HG03342 (cell line): Measurements from ENCODE around the gene COL6A3.
"Not testable (repeated sequence)": the region's sequence is repeated elsewhere in the genome, so short reads cannot be mapped to it uniquely, and the experiment has no call there.

Experiments
- ATAC-seq: cut with Tn5 transposase; IDR thresholded peaks from one replicate; pipeline ENCODE4 v1.9.1; 2021; ENCODE audit warnings: mild to moderate bottlenecking, moderate library complexity; ENCODE audit not compliant: unreplicated experiment

COL6A3 gene

GRCh38 chr2:237320801-237321560, 93.0 kb downstream of the COL6A3 start:
- no peak for ATAC-seq

- no peak for ATAC-seq
Observed at GRCh38 chr2:237319887-237320286, 94.1 kb downstream of the COL6A3 start.

GRCh38 chr2:237319086-237319820, 94.7 kb downstream of the COL6A3 start:
- no peak for ATAC-seq

- no peak for ATAC-seq
Observed at GRCh38 chr2:237316339-237316738, 97.6 kb downstream of the COL6A3 start.

- no peak for ATAC-seq
Observed at GRCh38 chr2:237315829-237316225, 98.1 kb downstream of the COL6A3 start.

- no peak for ATAC-seq
Observed at GRCh38 chr2:237315170-237315828, 98.7 kb downstream of the COL6A3 start.

- no peak for ATAC-seq
Observed at GRCh38 chr2:237314681-237315080, 99.3 kb downstream of the COL6A3 start.

- no peak for ATAC-seq
Observed at GRCh38 chr2:237314198-237314597, 99.8 kb downstream of the COL6A3 start.

- ATAC-seq: no peak
Observed at GRCh38 chr2:237312021-237312755, 101.8 kb downstream of the COL6A3 start.

GRCh38 chr2:237310515-237311114, 103.3 kb downstream of the COL6A3 start:
- no peak for ATAC-seq

GRCh38 chr2:237309416-237309815, 104.5 kb downstream of the COL6A3 start:
- ATAC-seq: no peak

- ATAC-seq: no peak
Observed at GRCh38 chr2:237309011-237309410, 105.0 kb downstream of the COL6A3 start.

- no peak for ATAC-seq
Observed at GRCh38 chr2:237307474-237307873, 106.5 kb downstream of the COL6A3 start.

GRCh38 chr2:237306787-237307170, 107.2 kb downstream of the COL6A3 start:
- no peak for ATAC-seq

- no peak for ATAC-seq
Observed at GRCh38 chr2:237306083-237306786, 107.7 kb downstream of the COL6A3 start.

- ATAC-seq: no peak
Observed at GRCh38 chr2:237305579-237305978, 108.4 kb downstream of the COL6A3 start.

- no peak for ATAC-seq
Observed at GRCh38 chr2:237304763-237305514, 109.0 kb downstream of the COL6A3 start.

GRCh38 chr2:237303244-237303643, 110.7 kb downstream of the COL6A3 start:
- not testable (repeated sequence) for ATAC-seq

GRCh38 chr2:237301595-237301994, 112.4 kb downstream of the COL6A3 start:
- no peak for ATAC-seq
